Activated CD4-positive, alpha-beta T cell treated with anti-CD3 and anti-CD28 coated beads for 36 hours (primary cell): Measurements from ENCODE around the gene CPEB4. TPM values are rescaled to one million over a fixed set of nuclear protein-coding genes. Genes with fewer than 3 reads are reported as not detected.

Experiments
- ATAC-seq: fragments of 200-7000 bp; cut with Tn5 transposase; one replicate; pipeline ENCODE4 v1.10.0; 2021; ENCODE audit warnings: mild to moderate bottlenecking, moderate library complexity
- CTCF ChIA-PET: fragments of 350-600 bp; sonication (Branson Sonifier 250); formaldehyde crosslinking; loops from one replicate; lab custom pipeline; 2021; ENCODE audit warnings: antibody characterized with exemption; lab: Charles Lee
- POLR2A ChIA-PET: fragments of 350-600 bp; sonication (Branson Sonifier 250); formaldehyde crosslinking; loops from one replicate; lab custom pipeline; 2021; ENCODE audit warnings: antibody characterized with exemption, inconsistent platforms; lab: Charles Lee
- DNase-seq: peaks from one replicate; pipeline ENCODE4 v3.0.0-alpha.2; 2020
- H3K27ac Mint-ChIP-seq: one replicate; pipeline ENCODE4 v1.8.0; 2021; ENCODE audit warnings: mixed read lengths
- H3K27me3 Mint-ChIP-seq: one replicate; pipeline ENCODE4 v1.8.0; 2021; ENCODE audit warnings: mixed read lengths
- H3K36me3 Mint-ChIP-seq: one replicate; pipeline ENCODE4 v1.8.0; 2021; ENCODE audit warnings: low read depth, mixed read lengths
- H3K4me1 Mint-ChIP-seq: one replicate; pipeline ENCODE4 v1.8.0; 2021; ENCODE audit warnings: mixed read lengths
- H3K4me3 Mint-ChIP-seq: one replicate; pipeline ENCODE4 v1.8.0; 2021; ENCODE audit warnings: mild to moderate bottlenecking, moderate library complexity, mixed read lengths
- H3K9me3 Mint-ChIP-seq: one replicate; pipeline ENCODE4 v1.8.0; 2021; ENCODE audit warnings: low read depth, mixed read lengths
- intact Hi-C, 2 experiments: fragments of 100-400 bp; cut with DNase I in 1 of 2; cut with micrococcal nuclease in 1 of 2; formaldehyde crosslinking; loops; one replicate each; pipeline versions ENCODE4 v1.14.2 to v1.15.1; 2022 to 2024; cut with DNase I, micrococcal nuclease
- total RNA-seq, 2 experiments: library from RNA; stranded (reverse); gene quantifications; one replicate each; pipeline ENCODE4 v1.2.3, GENCODE V29; 2021

Gene CPEB4
- total RNA-seq, 2 experiments from 2014 or later: 5.6 to 8.3 TPM

DNA sequence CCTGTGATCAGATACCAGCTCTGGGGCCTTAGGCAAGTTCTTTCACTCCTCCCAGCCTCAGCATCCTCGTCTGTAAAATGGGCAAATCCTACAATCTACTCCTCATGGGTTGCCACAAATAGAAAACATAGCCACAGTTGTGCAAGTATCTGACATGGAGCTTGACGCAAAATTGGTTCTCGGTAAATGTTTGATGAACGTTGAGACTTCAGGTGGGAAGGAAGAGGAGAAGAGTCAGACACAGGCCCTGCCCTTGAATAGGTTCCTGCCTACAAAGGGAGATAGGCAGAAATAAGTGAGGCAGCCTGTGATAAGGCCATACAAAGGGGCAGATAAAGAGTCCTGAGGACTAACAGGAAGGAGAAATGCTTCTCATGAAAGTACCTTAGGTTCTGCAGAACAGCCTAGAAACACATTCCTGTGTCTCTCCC lies 26.1 kb upstream of the CPEB4 start:
- intact Hi-C loops: no loop called here
- DNase-seq: no peak
- POLR2A ChIA-PET: no interaction called here
- Mint-ChIP-seq H3K36me3 (no peaks in the 10 kb centered on the region), H3K27ac (no peak overlapping the region), H3K4me3 (no peak overlapping the region), H3K27me3 (peaks cover 3% of the 10 kb centered on the region), H3K4me1 (no peaks in the 10 kb centered on the region), H3K9me3 (no peaks in the 10 kb centered on the region)
- CTCF ChIA-PET: interaction anchor here (1.1 kb wide), 1 partner anchor 11 kb away, joined by 5 read pairs; no protein-coding TSS in a partner anchor
- no peak for ATAC-seq

DNA sequence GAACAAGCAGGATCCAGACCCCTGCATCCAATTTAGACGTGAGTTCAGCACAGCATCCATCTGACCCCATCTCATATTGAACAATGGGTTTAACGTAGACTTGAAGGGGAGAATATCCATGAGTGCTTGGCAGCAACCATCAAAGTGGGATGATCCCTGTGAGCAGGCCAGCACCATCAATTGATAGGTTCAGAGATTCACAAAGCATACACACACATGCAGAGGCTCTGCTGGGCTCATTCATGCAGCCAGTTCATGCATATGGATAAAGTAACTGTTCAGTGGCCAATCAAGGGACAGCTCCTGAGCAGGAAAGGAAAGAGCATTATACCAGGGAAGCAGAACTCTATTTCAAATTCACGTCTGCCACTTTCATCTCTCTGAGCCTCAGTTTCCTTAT lies 24.8 kb upstream of the CPEB4 start:
- POLR2A ChIA-PET: no interaction called here
- no peak overlapping the region for H3K4me3 Mint-ChIP-seq
- H3K27ac Mint-ChIP-seq: no peak overlapping the region
- intact Hi-C loops: no loop called here
- ATAC-seq (no peak), DNase-seq (no peak)
- H3K4me1 Mint-ChIP-seq: no peaks in the 10 kb centered on the region
- peaks cover 3% of the 10 kb centered on the region for H3K27me3 Mint-ChIP-seq
- no peaks in the 10 kb centered on the region for H3K36me3 Mint-ChIP-seq
- no peaks in the 10 kb centered on the region for H3K9me3 Mint-ChIP-seq
- CTCF ChIA-PET: interaction anchor here (1.0 kb wide), 1 partner anchor 12 kb away, joined by 3 read pairs; no protein-coding TSS in a partner anchor

DNA sequence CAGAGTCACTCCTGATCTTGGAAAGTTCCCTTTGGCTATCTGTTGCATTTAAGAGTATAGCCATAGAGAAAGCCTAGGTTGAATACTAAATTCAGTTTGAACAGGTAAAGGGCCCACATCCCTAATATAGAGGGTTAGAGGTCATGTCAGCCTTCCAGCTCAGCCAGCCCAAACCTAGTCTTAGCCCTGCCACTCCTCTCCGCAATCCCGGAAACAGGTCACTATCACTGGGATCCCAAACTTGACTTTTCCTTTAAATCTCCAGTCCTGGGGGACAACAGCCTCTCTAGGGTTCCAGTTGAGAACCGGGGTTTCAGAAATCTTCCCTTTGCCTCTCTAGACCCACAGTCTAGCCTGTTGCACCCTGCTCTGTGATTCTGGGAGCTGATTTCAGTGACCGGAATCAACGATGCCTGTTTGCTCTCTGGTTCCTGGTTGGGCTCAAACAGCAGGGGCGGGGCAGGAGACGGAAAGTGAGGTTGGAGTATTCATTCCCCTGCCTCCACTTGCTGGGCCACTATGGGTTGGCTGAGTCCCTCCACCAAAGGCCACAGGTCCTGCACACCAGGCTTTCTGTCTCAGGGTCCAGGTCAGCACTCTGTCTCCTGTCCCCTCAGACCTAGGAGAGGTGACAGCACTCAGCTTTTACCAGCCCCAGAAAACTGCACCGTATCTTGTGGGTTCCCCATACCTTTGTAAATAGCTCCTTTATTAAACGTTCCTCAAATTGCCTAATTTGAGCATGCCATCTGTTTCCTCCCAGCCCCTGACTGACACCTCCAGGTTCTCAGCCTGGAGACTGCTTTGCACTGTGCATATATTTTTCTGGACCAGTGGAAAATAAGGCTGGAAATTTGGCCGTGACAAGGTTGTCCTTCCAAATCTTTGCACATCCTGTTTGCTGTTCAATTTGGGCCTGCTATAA lies 23.8 kb upstream of the CPEB4 start:
- ChIA-PET CTCF (no interaction called here), POLR2A (no interaction called here)
- Mint-ChIP-seq H3K27ac (no peak overlapping the region), H3K36me3 (no peaks in the 10 kb centered on the region), H3K4me3 (no peak overlapping the region), H3K9me3 (no peaks in the 10 kb centered on the region), H3K4me1 (no peaks in the 10 kb centered on the region), H3K27me3 (peaks cover 3% of the 10 kb centered on the region)
- intact Hi-C loops: no loop called here
- DNase-seq (no peak), ATAC-seq (no peak)

DNA sequence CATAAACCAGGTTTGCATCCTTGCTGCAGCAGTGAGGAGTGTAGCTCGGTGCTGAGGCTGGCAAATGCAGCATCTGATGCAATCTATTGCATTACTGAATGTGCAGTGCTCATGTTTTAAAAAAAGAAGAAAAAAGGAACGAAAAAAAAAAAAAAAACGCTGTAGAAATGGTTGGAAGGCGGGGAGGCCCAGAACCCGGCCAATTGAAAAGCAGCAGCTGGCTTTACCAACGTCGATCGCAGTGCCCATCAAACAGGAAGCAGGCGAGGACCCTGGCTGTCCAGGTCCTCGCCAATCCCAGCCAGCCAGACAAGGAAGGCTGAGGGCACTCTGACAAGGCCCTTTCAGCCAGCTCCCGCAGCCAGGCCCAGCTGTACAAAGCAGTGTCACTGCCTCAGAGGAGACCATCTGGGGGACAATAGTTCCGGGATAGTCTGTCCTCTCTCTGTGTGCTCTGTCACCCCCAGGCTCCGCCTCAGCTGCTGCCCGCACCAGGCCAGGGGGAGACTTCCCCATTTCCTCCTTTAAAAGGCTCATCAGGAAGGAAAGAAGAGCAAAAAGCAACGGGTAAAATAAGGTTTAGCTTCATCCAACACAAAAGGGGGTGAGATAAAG lies 21.8 kb upstream of the CPEB4 start:
- no peak overlapping the region for H3K4me3 Mint-ChIP-seq
- no peak overlapping the region for H3K27ac Mint-ChIP-seq
- H3K9me3 Mint-ChIP-seq: no peaks in the 10 kb centered on the region
- H3K36me3 Mint-ChIP-seq: no peaks in the 10 kb centered on the region
- intact Hi-C loops: no loop called here
- ATAC-seq (no peak), DNase-seq (no peak)
- ChIA-PET POLR2A (no interaction called here), CTCF (interaction anchor here (0.6 to 0.7 kb wide), 2 partner anchors 9 to 13 kb away, joined by 3 read pairs; no protein-coding TSS in a partner anchor)
- H3K4me1 Mint-ChIP-seq: no peaks in the 10 kb centered on the region
- H3K27me3 Mint-ChIP-seq: peaks cover 3% of the 10 kb centered on the region

DNA sequence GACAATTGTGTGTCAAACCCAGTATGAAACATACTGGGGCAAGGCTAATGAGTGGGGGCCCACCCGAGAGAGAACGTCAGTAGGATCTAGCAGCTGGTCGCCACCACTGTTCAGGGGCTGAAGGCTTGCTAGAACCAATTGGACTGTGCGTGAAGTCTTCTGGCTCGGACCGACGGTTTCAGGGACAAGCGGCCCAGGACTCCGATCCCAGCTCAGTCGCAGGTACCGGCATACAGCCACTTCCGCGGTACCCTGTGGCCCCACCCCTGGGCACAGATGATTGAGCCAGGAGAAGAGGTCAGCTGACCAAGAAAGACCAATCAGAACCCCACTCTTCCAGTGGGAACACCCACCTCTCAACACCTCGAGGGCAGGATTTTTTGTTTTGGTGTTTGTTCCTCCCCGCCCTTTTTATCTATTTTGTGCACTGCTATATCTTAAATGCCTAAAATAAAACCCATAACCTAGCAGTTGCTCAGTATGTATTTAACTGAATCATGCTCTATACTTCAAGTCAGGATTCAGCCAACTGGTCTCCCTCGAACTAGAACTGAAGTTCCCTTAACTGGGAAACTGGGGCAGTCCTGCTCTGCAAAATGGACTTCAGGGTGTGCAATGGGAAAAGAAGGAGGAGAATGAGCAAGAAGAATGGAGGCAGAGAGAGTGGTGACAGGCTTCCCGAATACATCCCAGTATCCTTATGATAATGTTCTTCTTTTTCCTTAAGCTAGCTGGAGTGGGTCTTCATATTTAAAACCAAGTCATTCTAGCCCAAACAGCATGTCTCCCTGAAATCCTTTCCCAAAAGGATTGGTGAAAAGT lies 21.1 kb upstream of the CPEB4 start:
- POLR2A ChIA-PET: no interaction called here
- H3K9me3 Mint-ChIP-seq: no peaks in the 10 kb centered on the region
- intact Hi-C loops: no loop called here
- CTCF ChIA-PET: interaction anchor here (0.6 to 1.4 kb wide), 3 partner anchors 9 to 12 kb away, joined by 3 read pairs; no protein-coding TSS in a partner anchor
- H3K4me1 Mint-ChIP-seq: no peaks in the 10 kb centered on the region
- ATAC-seq (no peak), DNase-seq (no peak)
- H3K36me3 Mint-ChIP-seq: no peaks in the 10 kb centered on the region
- peaks cover 3% of the 10 kb centered on the region for H3K27me3 Mint-ChIP-seq
- H3K4me3 Mint-ChIP-seq: no peak overlapping the region
- no peak overlapping the region for H3K27ac Mint-ChIP-seq

DNA sequence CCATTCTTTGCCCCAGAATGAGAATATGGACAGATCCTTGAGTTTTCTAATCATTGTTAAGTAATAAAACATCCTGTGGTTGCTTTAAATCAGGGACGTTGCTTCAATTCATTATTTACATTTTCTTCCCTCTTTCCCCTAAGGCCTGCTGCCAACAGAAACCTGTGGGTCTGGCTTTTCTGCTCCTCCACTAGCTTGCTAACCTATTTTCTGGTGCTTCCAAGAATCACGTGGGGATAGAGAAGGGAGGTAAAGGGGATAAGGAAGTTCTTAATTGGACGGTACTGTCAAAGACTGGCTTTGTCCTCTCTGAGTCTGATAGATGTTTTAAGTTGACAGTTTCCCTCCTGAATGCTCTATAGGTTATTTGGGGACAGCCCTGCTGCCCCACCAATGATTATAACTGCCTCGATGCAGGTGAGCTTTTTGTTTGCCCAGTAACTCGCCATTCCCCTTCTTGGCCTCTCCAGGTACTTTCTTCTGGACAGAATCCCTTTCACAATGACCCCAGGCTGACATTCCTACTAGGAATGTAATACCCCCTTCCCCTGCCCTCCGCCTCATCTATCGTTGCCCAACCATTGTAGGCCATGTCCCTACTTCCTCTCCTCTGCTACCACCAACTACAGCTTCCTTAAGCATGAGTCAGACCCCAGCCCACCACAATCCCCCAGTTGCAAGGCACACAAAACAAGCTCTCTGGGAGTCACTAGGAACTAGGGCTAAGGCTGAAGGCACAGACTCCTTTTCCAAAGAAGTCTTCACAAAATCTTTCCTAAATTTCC lies 19.9 kb upstream of the CPEB4 start:
- DNase-seq: no peak
- ATAC-seq: no peak
- intact Hi-C loops: no loop called here
- Mint-ChIP-seq H3K27ac (no peak overlapping the region), H3K36me3 (no peaks in the 10 kb centered on the region), H3K4me3 (no peak overlapping the region), H3K9me3 (no peaks in the 10 kb centered on the region), H3K4me1 (no peaks in the 10 kb centered on the region), H3K27me3 (peaks cover under 1% of the 10 kb centered on the region)
- CTCF ChIA-PET: interaction anchor here (0.6 to 1.4 kb wide), 2 partner anchors 8 to 184 kb away, joined by 3 read pairs; no protein-coding TSS in a partner anchor
- POLR2A ChIA-PET: interaction anchor here (0.6 kb wide), 1 partner anchor 1336 kb away, joined by 4 read pairs; no protein-coding TSS in a partner anchor

GRCh38 chr5:173869316-173869715 lies 18.8 kb upstream of the CPEB4 start:
- ATAC-seq (no peak), DNase-seq (no peak)
- no peak overlapping the region for H3K27ac Mint-ChIP-seq
- H3K27me3 Mint-ChIP-seq: no peaks in the 10 kb centered on the region
- H3K9me3 Mint-ChIP-seq: no peaks in the 10 kb centered on the region
- H3K36me3 Mint-ChIP-seq: no peaks in the 10 kb centered on the region
- H3K4me3 Mint-ChIP-seq: no peak overlapping the region
- no peaks in the 10 kb centered on the region for H3K4me1 Mint-ChIP-seq
- ChIA-PET CTCF (interaction anchor here (0.6 to 1.0 kb wide), 3 partner anchors 18 to 104 kb away, joined by 3 to 4 read pairs (median 4); no protein-coding TSS in a partner anchor), POLR2A (interaction anchor here (0.6 kb wide), 1 partner anchor 1335 kb away, joined by 4 read pairs; no protein-coding TSS in a partner anchor)
- intact Hi-C loops: no loop called here

GRCh38 chr5:173872957-173873305 lies 15.2 kb upstream of the CPEB4 start:
- DNase-seq: no peak
- intact Hi-C loops: no loop called here
- ATAC-seq: no peak
- no peaks in the 10 kb centered on the region for H3K27me3 Mint-ChIP-seq
- H3K9me3 Mint-ChIP-seq: no peaks in the 10 kb centered on the region
- H3K4me3 Mint-ChIP-seq: no peak overlapping the region
- no peak overlapping the region for H3K27ac Mint-ChIP-seq
- ChIA-PET CTCF (interaction anchor here (1.1 kb wide), 1 partner anchor 11 kb away, joined by 5 read pairs; no protein-coding TSS in a partner anchor), POLR2A (no interaction called here)
- no peaks in the 10 kb centered on the region for H3K4me1 Mint-ChIP-seq
- H3K36me3 Mint-ChIP-seq: no peaks in the 10 kb centered on the region

DNA sequence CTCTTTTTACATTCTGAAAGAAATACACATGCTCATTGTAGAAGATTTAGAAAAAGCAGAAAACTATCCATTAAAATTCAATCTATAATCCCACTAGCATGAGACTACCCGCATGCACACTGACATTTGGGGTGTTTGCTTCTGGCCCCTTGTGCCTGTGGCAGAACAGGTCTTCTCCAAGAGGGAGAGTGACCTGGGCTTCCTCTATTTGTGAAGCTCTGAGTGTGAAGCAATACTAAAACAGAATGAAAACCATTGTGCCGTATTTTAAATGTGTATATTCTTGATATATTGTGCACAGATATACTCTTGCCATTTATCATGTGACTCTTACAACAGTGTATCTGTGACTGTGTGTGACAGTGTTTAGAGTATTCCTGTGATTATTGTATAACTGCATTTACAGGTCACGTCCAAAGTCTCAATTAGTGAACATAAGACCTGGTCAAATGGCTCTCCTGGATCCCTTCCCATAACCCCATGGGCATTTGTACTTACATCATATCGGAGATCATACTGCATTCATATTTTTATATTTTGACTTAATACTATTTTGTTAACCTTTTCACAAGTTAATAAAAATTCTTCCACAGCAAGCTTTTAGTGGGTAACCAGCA lies 14.7 kb upstream of the CPEB4 start:
- ATAC-seq: no peak
- ChIA-PET CTCF (interaction anchor here (0.5 to 1.1 kb wide), 2 partner anchors 11 kb away, joined by 3 to 5 read pairs; no protein-coding TSS in a partner anchor), POLR2A (no interaction called here)
- no peak for DNase-seq
- no peaks in the 10 kb centered on the region for H3K9me3 Mint-ChIP-seq
- no peaks in the 10 kb centered on the region for H3K27me3 Mint-ChIP-seq
- H3K27ac Mint-ChIP-seq: no peak overlapping the region
- H3K4me1 Mint-ChIP-seq: no peaks in the 10 kb centered on the region
- H3K4me3 Mint-ChIP-seq: no peak overlapping the region
- intact Hi-C loops: no loop called here
- no peaks in the 10 kb centered on the region for H3K36me3 Mint-ChIP-seq

GRCh38 chr5:173875189-173875588 lies 13.0 kb upstream of the CPEB4 start:
- Mint-ChIP-seq H3K27me3 (no peaks in the 10 kb centered on the region), H3K4me3 (no peak overlapping the region), H3K27ac (no peak overlapping the region), H3K36me3 (no peaks in the 10 kb centered on the region), H3K9me3 (no peaks in the 10 kb centered on the region), H3K4me1 (no peaks in the 10 kb centered on the region)
- ChIA-PET POLR2A (no interaction called here), CTCF (interaction anchor here (0.5 to 0.7 kb wide), 2 partner anchors 97 to 199 kb away, joined by 3 to 4 read pairs; no protein-coding TSS in a partner anchor)
- intact Hi-C loops: no loop called here
- ATAC-seq (no peak), DNase-seq (no peak)
